ENCODE results near the gene TOPBP1.

TOPBP1 gene

GRCh38 chr3:133675631-133676335 is 14.0 kb upstream of the TOPBP1 start:
- H3K27ac ChIP-seq (ENCODE audit: low read length) = no peak overlapping the region
- H2AFZ ChIP-seq (ENCODE audit: low read depth, low read length) = no peak overlapping the region
- H3K4me3 ChIP-seq (ENCODE audit: low read depth in 1 of 2, low read length in 2 of 2) = no peak overlapping the region
- no peak for ATAC-seq (ENCODE audit: insufficient read depth, low read depth)
- H4K20me1 ChIP-seq (ENCODE audit: insufficient read depth, low read length) = no peaks in the 10 kb centered on the region
- H3K27me3 ChIP-seq (ENCODE audit: insufficient read depth, low read length, poor library complexity) = peaks cover 7% of the 10 kb centered on the region
- no peaks in the 10 kb centered on the region for H3K36me3 ChIP-seq (ENCODE audit: insufficient read depth, low read length)
- H3K9ac ChIP-seq (ENCODE audit: low read depth, low read length) = no peak overlapping the region
- H3K4me2 ChIP-seq (ENCODE audit: insufficient read depth, low read length) = no peak overlapping the region
- no peaks in the 10 kb centered on the region for H3K9me3 ChIP-seq (ENCODE audit: insufficient read depth, low read length, severe bottlenecking)
- H3K4me1 ChIP-seq (ENCODE audit: insufficient read depth, low read length) = no peaks in the 10 kb centered on the region
- H3K79me2 ChIP-seq (ENCODE audit: insufficient read depth, low read length) = no peaks in the 10 kb centered on the region
- TF ChIP-seq EZH2 (IDR thresholded peaks at IDR 0.05; ENCODE audit: borderline replicate concordance, low read depth, low read length, severe bottlenecking) = no peak
- TF ChIP-seq, protein P1, sequence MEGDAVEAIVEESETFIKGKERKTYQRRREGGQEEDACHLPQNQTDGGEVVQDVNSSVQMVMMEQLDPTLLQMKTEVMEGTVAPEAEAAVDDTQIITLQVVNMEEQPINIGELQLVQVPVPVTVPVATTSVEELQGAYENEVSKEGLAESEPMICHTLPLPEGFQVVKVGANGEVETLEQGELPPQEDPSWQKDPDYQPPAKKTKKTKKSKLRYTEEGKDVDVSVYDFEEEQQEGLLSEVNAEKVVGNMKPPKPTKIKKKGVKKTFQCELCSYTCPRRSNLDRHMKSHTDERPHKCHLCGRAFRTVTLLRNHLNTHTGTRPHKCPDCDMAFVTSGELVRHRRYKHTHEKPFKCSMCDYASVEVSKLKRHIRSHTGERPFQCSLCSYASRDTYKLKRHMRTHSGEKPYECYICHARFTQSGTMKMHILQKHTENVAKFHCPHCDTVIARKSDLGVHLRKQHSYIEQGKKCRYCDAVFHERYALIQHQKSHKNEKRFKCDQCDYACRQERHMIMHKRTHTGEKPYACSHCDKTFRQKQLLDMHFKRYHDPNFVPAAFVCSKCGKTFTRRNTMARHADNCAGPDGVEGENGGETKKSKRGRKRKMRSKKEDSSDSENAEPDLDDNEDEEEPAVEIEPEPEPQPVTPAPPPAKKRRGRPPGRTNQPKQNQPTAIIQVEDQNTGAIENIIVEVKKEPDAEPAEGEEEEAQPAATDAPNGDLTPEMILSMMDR (IDR thresholded peaks at IDR 0.05; ENCODE audit: borderline replicate concordance, extremely low read depth, low read length, poor library complexity, severe bottlenecking) = no peak
- no peak for DNase-seq

GRCh38 chr3:133674290-133674919 is 12.7 kb upstream of the TOPBP1 start:
- H3K27ac ChIP-seq (ENCODE audit: low read length) = no peak overlapping the region
- DNase-seq (no peak), ATAC-seq (ENCODE audit: insufficient read depth, low read depth) (no peak)
- H3K79me2 ChIP-seq (ENCODE audit: insufficient read depth, low read length) = no peaks in the 10 kb centered on the region
- H3K4me1 ChIP-seq (ENCODE audit: insufficient read depth, low read length) = no peaks in the 10 kb centered on the region
- H3K4me2 ChIP-seq (ENCODE audit: insufficient read depth, low read length) = no peak overlapping the region
- no peaks in the 10 kb centered on the region for H3K9me3 ChIP-seq (ENCODE audit: insufficient read depth, low read length, severe bottlenecking)
- no peak overlapping the region for H3K4me3 ChIP-seq (ENCODE audit: low read depth in 1 of 2, low read length in 2 of 2)
- H3K36me3 ChIP-seq (ENCODE audit: insufficient read depth, low read length) = no peaks in the 10 kb centered on the region
- H4K20me1 ChIP-seq (ENCODE audit: insufficient read depth, low read length) = no peaks in the 10 kb centered on the region
- peaks cover 7% of the 10 kb centered on the region for H3K27me3 ChIP-seq (ENCODE audit: insufficient read depth, low read length, poor library complexity)
- TF ChIP-seq, protein P1 (IDR thresholded peaks at IDR 0.05; ENCODE audit: borderline replicate concordance, extremely low read depth, low read length, poor library complexity, severe bottlenecking) = no peak
- TF ChIP-seq EZH2 (IDR thresholded peaks at IDR 0.05; ENCODE audit: borderline replicate concordance, low read depth, low read length, severe bottlenecking) = no peak
- H2AFZ ChIP-seq (ENCODE audit: low read depth, low read length) = no peak overlapping the region
- H3K9ac ChIP-seq (ENCODE audit: low read depth, low read length) = no peak overlapping the region

GRCh38 chr3:133673746-133674145 is 12.0 kb upstream of the TOPBP1 start:
- H3K4me3 ChIP-seq (ENCODE audit: low read depth in 1 of 2, low read length in 2 of 2) = no peak overlapping the region
- no peaks in the 10 kb centered on the region for H3K79me2 ChIP-seq (ENCODE audit: insufficient read depth, low read length)
- TF ChIP-seq, protein P1 (IDR thresholded peaks at IDR 0.05; ENCODE audit: borderline replicate concordance, extremely low read depth, low read length, poor library complexity, severe bottlenecking) = no peak
- TF ChIP-seq EZH2 (IDR thresholded peaks at IDR 0.05; ENCODE audit: borderline replicate concordance, low read depth, low read length, severe bottlenecking) = no peak
- H3K9me3 ChIP-seq (ENCODE audit: insufficient read depth, low read length, severe bottlenecking) = no peaks in the 10 kb centered on the region
- no peak overlapping the region for H3K9ac ChIP-seq (ENCODE audit: low read depth, low read length)
- no peak overlapping the region for H3K27ac ChIP-seq (ENCODE audit: low read length)
- H3K36me3 ChIP-seq (ENCODE audit: insufficient read depth, low read length) = no peaks in the 10 kb centered on the region
- no peak overlapping the region for H3K4me2 ChIP-seq (ENCODE audit: insufficient read depth, low read length)
- no peak overlapping the region for H2AFZ ChIP-seq (ENCODE audit: low read depth, low read length)
- peaks cover 7% of the 10 kb centered on the region for H3K27me3 ChIP-seq (ENCODE audit: insufficient read depth, low read length, poor library complexity)
- H3K4me1 ChIP-seq (ENCODE audit: insufficient read depth, low read length) = no peaks in the 10 kb centered on the region
- H4K20me1 ChIP-seq (ENCODE audit: insufficient read depth, low read length) = no peaks in the 10 kb centered on the region
- DNase-seq (no peak), ATAC-seq (ENCODE audit: insufficient read depth, low read depth) (no peak)

Data from DND-41 (cell line).